Stimulated activated CD8-positive, alpha-beta memory T cell treated with anti-CD3 and anti-CD28 coated beads, Interleukin-4, amount 100 ng/mL, for 24 hours (primary cell): ENCODE measurements around the gene UROC1.

Experiments used
- DNase-seq: peaks from one replicate; pipeline ENCODE4 v3.0.0-alpha.2; 2020; ENCODE audit warnings: low read depth

UROC1 gene

GRCh38 chr3:126439968-126440708 lies 77.4 kb downstream of the UROC1 start:
- no peak for DNase-seq

- DNase-seq = no peak
These were observed 78.1 kb downstream of the UROC1 start for GRCh38 chr3:126439346-126439967.

GRCh38 chr3:126438746-126439145 lies 78.8 kb downstream of the UROC1 start:
- no peak for DNase-seq

GRCh38 chr3:126438186-126438585 lies 79.4 kb downstream of the UROC1 start:
- no peak for DNase-seq

- DNase-seq = no peak
These were observed 80.5 kb downstream of the UROC1 start for GRCh38 chr3:126436826-126437717.

- no peak for DNase-seq
These were observed 81.9 kb downstream of the UROC1 start for GRCh38 chr3:126435456-126436315.

GRCh38 chr3:126434931-126435411 lies 82.6 kb downstream of the UROC1 start:
- DNase-seq = no peak

- no peak for DNase-seq
These were observed 83.3 kb downstream of the UROC1 start for GRCh38 chr3:126434264-126434590.

- DNase-seq = no peak
These were observed 83.9 kb downstream of the UROC1 start for GRCh38 chr3:126433496-126434263.

GRCh38 chr3:126433105-126433430 lies 84.5 kb downstream of the UROC1 start:
- no peak for DNase-seq

- no peak for DNase-seq
These were observed 85.0 kb downstream of the UROC1 start for GRCh38 chr3:126432361-126433104.
